GM12892 (cell line): ENCODE measurements around the gene TYW1B.
"Not testable (repeated sequence)": the region's sequence is repeated elsewhere in the genome, so short reads cannot be mapped to it uniquely, and the experiment has no call there.

Experiments used
- POLR2AphosphoS5 ChIP-seq: IDR thresholded peaks from 2 replicates; pipeline ENCODE4 v1.6.1; 2011; ENCODE audit warnings: low read depth, low read length, control low read depth
- TAF1 ChIP-seq: IDR thresholded peaks from 2 replicates; pipeline ENCODE4 v1.6.1; 2011; ENCODE audit warnings: low read depth, mild to moderate bottlenecking, control low read depth, low read length, borderline replicate concordance

DNA sequence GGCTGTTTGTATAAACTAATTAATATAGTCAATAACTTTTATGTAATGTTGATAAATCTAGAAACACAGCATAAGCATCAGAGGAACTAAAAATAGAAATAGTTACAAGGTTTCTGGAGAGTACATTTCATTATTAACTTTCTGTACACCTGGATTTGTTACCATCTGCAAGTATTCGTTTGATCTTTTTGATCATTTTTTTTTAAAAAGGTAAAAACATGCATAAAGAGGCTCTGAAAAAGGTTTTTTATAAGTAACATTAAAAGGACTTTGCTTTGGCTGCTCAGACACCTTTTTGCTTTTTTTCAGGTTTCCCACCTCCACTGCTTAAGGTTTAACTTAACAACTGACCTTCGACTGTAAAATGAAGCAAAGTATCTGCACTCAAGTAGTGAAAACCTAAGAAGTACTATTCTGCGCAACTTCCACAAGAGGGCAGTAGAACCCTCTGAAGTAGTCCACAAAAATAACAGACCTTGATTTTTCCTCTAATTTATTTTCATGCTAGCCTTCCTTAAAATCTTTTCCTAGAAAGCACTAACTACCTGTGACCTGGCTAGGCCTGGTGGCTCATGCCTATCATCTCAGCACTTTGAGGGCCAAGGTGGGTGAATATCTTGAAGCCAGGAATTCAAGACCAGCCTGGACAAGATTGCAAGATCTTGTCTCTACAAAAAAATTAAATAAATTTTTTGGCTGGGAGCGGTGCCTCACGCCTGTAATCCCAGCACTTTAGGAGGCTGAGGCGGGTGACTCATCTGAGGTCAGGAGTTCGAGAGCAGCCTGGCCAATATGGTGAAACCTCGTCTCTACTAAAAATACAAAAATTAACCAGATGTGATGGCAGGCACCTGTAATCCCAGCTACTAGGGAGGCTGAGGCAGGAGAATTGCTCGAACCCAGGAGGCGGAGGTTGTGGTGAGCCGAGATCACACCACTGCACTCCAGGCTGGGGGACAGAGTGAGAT is 4.0 kb downstream of the TYW1B start:
- TF ChIP-seq POLR2AphosphoS5, TAF1: not testable (repeated sequence)
